ENCODE data around the gene ANKRD36C.
"Not testable (repeated sequence)": the region's sequence is repeated elsewhere in the genome, so short reads cannot be mapped to it uniquely, and the experiment has no call there.

DNA sequence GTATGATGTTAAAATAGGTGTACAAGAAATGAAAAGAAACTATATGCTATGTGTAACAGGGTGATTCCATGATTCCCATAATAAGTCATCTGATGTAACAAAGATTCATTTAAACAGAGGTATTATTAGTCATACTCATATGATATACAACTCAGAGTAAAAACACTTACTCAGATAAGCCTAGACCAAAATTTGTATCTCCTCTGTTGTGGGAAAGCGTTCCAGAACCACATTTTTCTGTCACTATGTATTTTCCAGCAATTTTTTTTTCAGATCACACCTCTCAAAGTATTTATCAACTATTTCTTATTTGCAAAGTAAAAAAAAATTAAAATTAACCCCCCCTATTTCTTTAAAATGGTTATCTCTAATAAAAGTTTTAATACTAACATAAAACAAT is 43.6 kb downstream of the ANKRD36C start:
- TF ChIP-seq, protein P1, sequence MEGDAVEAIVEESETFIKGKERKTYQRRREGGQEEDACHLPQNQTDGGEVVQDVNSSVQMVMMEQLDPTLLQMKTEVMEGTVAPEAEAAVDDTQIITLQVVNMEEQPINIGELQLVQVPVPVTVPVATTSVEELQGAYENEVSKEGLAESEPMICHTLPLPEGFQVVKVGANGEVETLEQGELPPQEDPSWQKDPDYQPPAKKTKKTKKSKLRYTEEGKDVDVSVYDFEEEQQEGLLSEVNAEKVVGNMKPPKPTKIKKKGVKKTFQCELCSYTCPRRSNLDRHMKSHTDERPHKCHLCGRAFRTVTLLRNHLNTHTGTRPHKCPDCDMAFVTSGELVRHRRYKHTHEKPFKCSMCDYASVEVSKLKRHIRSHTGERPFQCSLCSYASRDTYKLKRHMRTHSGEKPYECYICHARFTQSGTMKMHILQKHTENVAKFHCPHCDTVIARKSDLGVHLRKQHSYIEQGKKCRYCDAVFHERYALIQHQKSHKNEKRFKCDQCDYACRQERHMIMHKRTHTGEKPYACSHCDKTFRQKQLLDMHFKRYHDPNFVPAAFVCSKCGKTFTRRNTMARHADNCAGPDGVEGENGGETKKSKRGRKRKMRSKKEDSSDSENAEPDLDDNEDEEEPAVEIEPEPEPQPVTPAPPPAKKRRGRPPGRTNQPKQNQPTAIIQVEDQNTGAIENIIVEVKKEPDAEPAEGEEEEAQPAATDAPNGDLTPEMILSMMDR (IDR thresholded peaks at IDR 0.05; ENCODE audit: low read depth, low read length, missing input control), result not testable (repeated sequence)
- TF ChIP-seq, protein P2, sequence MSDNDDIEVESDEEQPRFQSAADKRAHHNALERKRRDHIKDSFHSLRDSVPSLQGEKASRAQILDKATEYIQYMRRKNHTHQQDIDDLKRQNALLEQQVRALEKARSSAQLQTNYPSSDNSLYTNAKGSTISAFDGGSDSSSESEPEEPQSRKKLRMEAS (IDR thresholded peaks at IDR 0.05), result not testable (repeated sequence)
- TF ChIP-seq FOXA1 (IDR thresholded peaks at IDR 0.05); YY1 (IDR thresholded peaks at IDR 0.05); GABPA (IDR thresholded peaks at IDR 0.05 in 1 of 2, conservative IDR thresholded peaks at IDR 0.05 in 1 of 2): not testable (repeated sequence)
- TF ChIP-seq, protein P3, sequence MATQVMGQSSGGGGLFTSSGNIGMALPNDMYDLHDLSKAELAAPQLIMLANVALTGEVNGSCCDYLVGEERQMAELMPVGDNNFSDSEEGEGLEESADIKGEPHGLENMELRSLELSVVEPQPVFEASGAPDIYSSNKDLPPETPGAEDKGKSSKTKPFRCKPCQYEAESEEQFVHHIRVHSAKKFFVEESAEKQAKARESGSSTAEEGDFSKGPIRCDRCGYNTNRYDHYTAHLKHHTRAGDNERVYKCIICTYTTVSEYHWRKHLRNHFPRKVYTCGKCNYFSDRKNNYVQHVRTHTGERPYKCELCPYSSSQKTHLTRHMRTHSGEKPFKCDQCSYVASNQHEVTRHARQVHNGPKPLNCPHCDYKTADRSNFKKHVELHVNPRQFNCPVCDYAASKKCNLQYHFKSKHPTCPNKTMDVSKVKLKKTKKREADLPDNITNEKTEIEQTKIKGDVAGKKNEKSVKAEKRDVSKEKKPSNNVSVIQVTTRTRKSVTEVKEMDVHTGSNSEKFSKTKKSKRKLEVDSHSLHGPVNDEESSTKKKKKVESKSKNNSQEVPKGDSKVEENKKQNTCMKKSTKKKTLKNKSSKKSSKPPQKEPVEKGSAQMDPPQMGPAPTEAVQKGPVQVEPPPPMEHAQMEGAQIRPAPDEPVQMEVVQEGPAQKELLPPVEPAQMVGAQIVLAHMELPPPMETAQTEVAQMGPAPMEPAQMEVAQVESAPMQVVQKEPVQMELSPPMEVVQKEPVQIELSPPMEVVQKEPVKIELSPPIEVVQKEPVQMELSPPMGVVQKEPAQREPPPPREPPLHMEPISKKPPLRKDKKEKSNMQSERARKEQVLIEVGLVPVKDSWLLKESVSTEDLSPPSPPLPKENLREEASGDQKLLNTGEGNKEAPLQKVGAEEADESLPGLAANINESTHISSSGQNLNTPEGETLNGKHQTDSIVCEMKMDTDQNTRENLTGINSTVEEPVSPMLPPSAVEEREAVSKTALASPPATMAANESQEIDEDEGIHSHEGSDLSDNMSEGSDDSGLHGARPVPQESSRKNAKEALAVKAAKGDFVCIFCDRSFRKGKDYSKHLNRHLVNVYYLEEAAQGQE (IDR thresholded peaks at IDR 0.05), result not testable (repeated sequence)
- TF ChIP-seq, protein P4, sequence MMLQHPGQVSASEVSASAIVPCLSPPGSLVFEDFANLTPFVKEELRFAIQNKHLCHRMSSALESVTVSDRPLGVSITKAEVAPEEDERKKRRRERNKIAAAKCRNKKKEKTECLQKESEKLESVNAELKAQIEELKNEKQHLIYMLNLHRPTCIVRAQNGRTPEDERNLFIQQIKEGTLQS (IDR thresholded peaks at IDR 0.05), result not testable (repeated sequence)
- TF ChIP-seq, protein P5, sequence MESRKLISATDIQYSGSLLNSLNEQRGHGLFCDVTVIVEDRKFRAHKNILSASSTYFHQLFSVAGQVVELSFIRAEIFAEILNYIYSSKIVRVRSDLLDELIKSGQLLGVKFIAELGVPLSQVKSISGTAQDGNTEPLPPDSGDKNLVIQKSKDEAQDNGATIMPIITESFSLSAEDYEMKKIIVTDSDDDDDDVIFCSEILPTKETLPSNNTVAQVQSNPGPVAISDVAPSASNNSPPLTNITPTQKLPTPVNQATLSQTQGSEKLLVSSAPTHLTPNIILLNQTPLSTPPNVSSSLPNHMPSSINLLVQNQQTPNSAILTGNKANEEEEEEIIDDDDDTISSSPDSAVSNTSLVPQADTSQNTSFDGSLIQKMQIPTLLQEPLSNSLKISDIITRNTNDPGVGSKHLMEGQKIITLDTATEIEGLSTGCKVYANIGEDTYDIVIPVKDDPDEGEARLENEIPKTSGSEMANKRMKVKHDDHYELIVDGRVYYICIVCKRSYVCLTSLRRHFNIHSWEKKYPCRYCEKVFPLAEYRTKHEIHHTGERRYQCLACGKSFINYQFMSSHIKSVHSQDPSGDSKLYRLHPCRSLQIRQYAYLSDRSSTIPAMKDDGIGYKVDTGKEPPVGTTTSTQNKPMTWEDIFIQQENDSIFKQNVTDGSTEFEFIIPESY (IDR thresholded peaks at IDR 0.05), result not testable (repeated sequence)
